ENCODE measurements around the gene NLRP9.

The NLRP9 gene

DNA sequence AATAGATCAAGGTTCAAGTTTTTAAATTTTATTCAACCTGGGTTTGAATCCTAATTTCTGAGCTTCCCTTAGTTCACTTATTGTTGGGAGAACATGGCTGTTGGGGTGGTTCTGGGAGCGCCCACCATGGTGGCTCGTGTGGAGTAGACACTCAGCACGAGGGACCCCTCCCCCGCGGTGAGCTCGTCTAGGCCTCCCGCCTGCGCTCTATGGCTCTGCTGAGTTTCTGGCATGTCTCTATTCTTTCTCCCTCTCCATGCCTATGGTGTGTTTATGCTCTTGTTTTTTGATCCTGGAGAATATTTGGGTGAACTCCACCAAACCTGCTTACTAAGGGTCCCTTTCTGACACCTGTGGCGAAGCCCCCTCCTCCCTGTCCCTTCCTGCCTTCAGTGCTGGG, 64.7 kb downstream of the NLRP9 start:
- no peak for DNase-seq (ENCODE audit: low spot score)

DNA sequence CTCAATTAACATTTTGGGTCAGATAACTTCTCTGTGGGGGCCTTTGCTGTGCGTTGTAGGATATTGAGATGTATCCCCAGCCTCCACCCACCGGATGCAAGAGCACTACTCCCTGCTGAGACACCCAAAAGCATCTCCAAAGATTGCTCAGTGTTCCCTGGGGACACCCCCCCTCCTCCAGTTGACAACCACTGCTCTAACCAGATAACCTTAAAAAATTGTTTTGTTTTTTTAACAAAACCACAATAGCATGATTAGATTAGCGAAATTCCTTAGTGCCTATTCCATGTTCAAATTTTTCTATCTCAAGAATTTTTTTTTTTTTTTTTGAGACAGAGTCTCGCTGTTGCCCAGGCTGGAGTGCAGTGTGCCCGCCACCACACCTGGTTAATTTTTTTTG, 65.8 kb downstream of the NLRP9 start:
- DNase-seq (ENCODE audit: low spot score): no peak

DNA sequence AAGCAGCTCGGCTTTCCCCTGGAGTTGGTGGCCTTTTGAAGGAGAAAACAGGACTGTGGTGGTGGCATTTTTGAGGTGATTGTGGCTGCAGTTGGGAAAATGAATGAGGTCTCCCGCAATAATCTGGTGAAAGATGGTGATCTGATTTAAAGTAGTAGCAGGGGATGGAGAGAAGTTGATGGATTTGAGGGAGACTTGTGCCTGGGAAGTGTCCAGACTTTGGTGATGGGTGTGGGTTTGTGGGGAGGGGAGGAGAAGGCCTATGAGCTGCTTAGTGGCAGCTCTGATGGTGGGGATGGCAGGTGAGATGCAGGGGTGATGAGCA, 67.2 kb downstream of the NLRP9 start:
- DNase-seq (ENCODE audit: low spot score): no peak

DNA sequence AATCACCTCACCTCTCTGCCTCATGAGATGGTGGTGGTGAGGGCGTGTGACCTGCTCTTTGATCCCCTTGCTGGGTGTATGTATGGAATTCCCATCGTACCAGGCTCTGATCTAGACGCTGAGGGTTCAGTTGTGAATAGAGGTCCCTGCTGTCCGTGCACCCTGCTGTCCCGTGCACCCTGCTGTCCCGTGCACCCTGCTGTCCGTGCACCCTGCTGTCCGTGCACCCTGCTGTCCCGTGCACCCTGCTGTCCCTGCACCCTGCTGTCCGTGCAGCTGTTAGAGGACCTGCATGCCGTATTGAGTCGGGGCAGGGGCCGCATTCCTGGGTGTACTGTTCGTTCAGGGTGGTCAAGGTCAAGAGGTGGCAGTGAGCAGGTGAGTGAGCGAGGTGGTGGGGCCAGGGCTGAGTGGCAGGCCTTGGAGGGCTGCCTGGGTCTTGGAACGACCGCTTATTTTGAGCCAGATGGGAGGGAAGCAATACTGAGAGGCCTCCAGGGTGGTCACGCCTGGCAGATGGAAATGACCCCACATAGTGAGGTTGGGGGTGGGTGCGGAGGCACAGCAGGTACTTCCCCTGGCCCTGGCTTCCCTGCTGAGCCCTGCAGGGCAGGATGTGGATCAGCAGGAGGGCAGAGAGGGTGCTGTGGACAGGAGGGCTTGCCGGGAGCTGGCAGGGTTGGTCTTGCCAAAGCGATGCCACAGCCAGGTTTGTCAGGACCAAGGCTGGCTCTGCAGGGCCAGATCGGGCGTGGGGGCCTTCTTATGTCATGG, 67.7 kb downstream of the NLRP9 start:
- no peak for DNase-seq (ENCODE audit: low spot score)

DNA sequence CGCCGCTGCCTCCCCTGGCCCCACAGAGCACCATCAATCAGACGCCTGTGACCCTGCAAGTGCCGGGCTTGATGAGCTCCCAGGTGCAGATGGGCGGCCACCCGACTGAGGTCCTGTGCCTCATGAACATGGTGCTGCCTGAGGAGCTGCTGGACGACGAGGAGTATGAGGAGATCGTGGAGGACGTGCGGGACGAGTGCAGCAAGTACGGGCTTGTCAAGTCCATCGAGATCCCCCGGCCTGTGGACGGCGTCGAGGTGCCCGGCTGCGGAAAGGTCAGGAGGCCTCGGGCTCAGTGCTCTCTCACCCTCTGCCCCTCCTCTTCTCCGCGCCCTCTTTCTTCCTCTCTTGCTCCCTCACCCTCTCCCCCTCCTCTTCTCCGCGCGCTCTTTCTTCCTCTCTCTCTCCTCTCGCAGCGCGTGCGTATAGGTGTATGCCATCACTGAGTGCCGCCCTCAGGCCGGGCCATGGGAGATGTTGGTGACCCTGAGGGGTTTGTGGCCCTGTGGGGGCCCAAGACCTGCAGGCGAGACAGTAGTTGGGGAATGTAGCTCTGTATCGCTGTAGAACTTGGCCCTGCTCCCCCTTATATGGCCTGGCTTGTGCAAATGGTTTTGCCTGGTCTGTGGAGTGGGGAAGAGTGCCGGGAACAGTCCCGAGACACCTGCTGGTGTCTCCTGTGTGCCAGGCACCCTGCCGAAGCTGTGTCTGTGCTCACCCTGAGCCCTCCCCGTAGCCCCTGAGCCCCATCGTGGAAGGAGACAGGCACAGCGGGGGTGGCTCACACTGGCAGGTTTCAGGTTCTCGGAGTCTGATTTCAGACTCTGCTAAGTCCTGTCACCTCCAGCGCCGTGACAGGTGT, 68.6 kb downstream of the NLRP9 start:
- no peak for DNase-seq (ENCODE audit: low spot score)

DNA sequence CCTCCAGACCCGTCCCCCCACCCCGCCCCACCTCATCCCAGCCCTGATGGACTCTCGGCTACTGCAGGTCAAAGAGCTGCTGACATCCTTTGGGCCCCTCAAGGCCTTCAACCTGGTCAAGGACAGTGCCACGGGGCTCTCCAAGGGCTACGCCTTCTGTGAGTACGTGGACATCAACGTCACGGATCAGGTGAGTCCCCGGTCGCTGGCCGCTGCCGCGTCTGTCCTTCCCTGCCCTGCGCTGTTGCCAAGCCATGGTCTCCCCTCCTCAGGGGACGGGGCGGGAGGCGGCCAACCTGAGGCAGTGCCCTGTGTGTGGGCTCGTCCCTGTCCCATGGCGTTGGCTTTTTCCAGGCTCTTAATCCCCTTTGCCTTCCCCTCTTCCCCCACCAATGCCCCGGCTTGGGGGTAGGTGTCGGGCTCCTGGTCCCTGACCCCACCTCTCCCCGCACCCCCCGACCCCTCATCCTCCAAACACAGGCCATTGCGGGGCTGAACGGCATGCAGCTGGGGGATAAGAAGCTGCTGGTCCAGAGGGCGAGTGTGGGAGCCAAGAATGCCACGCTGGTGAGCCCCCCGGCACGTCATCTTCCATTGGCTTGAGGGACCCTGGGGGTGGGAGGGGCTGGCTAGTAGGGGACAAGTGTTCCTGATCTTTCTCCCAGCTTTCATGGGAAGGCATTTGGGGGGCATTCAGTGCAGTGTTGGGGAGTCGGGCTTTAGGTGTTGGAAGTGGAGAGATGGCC, 69.4 kb downstream of the NLRP9 start:
- DNase-seq (ENCODE audit: low spot score): no peak

DNA sequence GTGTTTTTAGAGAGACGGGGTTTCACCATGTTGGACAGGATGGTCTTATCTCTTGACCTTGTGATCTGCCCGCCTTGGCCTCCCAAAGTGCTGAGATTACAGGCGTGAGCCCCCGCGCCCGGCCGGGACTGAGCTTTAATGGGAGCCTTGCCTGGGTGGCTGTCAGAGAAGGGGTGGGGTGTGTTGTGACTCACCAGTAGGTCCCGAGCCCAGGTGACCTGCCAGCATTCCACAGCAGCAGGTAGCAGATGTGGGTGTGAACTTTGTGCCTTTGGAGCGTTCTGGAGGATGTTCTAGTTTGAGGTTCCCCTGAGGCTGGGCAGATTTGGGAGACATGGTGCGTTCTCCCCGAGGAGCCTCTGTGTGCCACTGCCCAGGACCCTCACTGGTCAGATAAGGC, 70.2 kb downstream of the NLRP9 start:
- no peak for DNase-seq (ENCODE audit: low spot score)

DNA sequence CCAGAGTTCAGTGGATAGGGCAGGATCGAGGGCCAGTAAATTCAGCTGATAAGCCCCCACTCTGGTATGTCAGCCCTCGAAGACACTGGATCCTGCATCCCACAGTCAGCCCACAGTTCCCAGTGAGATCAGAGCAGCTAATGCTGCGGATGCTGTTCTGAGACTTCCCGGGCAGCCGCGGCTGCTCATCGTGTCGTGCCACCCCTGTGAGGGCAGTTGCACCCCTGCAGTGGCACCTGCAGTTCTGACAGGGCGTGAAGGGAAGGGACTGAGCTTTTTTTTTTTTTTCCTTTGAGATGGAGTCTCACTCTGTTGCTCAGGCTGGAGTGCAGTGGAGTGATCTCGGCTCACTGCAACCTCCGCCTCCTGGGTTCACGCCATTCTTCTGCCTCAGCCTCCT, 70.7 kb downstream of the NLRP9 start:
- DNase-seq (ENCODE audit: low spot score): no peak

DNA sequence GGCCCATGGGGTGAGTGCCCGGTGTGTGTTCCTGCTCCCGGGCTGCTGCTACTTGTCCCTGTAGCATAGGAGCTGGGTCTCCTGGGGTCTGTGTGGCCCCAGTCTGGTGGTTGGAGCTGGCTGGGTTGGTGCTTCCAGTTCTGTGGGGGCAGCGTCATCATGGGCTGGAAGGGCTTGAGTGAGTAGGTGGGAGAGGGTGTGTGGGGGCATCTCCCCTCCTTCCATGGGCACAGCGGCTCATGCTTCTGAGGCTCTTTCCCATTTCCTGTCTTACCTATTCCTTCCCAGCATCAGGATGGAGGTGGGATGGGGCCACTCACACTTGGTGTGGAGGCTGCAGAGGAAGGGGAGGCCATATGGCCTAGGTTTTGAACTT, 71.2 kb downstream of the NLRP9 start:
- DNase-seq (ENCODE audit: low spot score): no peak

DNA sequence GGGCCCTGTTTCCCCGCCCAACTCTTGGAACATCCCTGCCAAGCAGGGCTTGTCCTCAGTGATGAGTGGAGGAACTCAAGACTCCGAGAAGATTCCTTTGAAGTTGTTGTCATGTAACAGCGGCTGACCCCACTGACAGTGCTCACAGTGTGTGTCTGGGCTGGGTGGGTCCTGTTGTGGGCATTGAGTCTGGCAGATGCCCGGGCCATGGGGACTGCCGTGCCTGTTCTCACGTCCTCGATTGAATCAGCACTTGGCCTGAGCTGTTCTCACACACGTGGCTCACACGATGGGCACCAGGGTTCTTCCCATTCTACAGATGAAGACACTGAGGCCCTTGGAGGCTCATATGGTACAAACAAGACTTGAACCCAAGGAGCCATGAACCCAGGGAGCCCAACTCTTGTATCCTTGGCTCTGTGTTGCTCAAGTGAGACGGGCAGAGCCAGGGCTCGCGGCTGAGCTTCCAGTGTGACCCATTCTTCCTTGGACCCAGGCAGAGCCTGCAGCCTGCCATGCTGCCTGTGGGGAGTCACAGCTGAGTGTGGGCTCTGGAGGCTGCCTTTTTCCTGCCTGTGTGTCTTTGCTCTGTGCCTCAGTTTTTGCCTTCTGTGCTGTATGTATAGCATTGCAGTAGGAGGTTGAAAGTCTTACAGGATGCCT, 71.7 kb downstream of the NLRP9 start:
- DNase-seq (ENCODE audit: low spot score): no peak

DNA sequence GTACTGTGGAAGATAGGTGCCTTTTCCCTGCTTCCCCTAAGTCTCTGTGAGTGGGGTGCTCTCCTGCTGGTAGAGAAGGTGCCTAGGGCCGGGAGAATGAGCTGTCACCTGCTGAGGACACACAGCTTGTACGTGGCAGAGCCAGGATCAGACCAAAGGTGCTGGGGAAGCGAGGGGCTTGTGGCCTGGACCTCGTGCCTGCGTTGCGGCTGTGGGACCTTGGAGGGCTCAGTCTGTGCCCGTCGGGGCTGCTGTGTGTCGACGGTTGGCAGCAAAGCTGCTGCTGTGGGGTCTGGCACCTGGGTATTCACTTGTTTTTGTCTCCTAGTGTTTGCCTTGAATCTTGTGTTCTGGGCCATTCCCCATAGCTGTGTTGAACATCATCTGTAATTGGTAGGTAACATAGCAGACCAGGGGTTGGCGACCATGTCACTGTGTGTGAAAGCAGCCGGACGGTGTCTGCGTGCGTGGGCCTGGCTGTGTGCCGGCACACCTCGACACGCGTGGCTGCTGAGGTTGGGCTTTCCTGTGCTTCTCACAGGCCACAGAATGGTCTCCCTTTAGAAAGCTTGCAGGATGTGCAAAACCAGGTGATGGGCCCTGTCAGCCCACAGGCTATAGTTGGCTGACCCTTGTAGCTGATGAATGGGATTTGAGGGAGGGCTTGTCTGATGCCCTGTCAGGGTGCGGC, 74.2 kb downstream of the NLRP9 start:
- no peak for DNase-seq (ENCODE audit: low spot score)

DNA sequence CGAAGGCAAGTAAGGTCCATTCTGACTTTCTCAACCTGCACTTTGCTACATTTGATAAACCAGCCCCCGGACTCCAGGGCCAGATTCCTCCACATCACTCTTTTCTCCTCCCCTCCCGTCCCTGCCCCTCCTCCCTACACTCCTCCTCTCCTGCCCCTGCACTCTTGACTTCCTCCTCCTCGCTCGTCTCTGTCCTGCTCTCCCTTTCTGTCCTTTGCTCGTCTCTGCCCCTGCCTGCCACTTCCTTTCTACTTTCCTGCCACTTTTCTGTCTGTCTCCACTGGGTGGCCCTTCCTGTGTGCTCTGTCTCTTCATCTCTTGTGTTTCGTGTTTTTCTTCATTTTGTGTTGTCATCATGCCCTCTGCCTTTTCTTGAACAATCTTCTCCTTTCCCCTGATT, 76.4 kb downstream of the NLRP9 start:
- DNase-seq (ENCODE audit: low spot score): no peak

DNA sequence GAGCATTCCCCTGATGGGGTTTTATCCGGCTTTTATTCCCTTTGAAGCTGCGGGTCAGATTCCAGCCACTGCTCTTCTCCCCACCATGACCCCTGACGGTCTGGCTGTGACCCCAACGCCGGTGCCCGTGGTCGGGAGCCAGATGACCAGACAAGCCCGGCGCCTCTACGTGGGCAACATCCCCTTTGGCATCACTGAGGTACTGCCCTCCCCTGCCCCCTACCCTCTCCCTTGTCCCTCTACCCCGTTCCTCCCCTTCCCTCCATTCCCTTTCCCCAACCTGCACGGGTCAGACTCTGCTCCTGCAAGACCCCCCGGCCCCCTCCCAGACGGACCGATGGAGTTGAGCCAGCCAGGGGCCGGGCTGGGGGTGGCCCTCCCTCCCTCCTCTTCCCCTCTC, 77.2 kb downstream of the NLRP9 start:
- DNase-seq (ENCODE audit: low spot score): no peak

DNA sequence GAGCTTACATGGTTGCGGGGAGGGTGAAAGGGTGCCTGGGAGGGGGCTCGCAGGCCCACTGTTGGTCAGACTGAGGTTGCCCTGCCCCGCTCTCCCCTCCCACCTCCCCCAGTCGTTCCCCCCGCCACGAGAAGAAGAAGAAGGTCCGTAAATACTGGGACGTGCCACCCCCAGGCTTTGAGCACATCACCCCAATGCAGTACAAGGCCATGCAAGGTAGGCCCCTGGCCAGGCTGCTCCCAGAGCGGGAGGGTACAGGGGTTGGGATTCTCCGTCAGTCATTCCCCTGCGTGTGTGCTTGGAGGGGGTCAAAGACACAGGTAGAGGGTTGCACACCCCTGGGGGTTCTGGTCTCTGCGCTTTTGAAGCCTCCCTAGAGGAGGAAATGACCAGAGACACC, 77.8 kb downstream of the NLRP9 start:
- no peak for DNase-seq (ENCODE audit: low spot score)

DNA sequence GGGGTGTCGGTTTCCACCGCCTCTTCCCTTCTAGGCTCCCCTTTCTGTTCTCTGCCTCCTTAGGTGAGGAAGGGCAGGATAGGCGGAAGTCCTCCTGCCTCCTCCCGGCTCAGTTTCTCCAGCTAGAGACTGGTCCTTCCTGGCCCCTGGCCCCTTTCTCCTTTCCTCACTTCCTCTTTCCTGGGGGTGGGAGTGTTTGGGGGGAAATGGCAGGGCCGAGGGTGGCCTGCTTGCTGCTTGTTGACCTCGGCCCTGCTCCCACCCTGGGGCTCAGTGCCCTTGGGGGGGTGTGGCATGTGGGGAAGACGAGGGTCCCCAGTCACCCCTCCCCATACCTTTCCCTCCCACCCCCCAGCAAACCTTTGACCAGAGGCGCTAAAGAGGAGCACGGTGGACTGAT, 78.4 kb downstream of the NLRP9 start:
- DNase-seq (ENCODE audit: low spot score): no peak

DNA sequence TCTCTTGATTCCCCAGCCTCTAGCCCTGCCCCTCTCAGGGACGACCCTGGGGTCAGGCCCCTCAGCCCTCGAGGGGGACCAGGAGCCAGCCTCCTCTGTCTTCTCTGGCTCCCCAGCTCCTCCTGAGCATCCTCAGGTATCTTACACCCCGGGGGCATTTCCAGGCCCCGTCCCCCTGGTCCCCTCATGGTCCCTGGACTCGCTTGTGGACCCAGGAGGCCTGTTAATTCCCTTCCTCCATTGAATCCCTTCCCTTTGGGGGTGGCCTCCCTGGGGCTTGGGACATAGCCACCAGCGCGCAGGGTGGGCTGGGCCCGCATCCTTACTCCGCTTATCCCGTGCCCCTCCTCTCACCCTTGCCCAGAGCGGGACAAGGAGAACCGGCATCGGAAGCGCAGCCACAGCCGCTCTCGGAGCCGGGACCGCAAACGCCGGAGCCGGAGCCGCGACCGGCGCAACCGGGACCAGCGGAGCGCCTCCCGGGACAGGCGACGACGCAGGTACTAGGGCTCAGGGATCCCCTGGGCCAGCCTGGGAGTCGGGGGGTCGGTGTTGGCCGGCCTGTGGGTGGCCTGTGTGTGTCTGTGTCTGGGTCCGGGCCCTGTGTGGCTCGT, 79.2 kb downstream of the NLRP9 start:
- no peak for DNase-seq (ENCODE audit: low spot score)

Measured in hematopoietic multipotent progenitor cell treated with erythropoietin and hydrocortisone succinate and interleukin-3 and kit ligand, for 15 days (in vitro differentiated cells).